IMR-90 (cell line): ENCODE measurements around the gene TAF8. TPM values are rescaled to one million over a fixed set of nuclear protein-coding genes. Genes with fewer than 3 reads are reported as not detected.

Experiments
- ATAC-seq: fragments of 200-7000 bp; cut with Tn5 transposase; 2 replicates; pipeline ENCODE4 v1.9.1; 2020; ENCODE audit warnings: low read depth, mild to moderate bottlenecking, moderate library complexity
- BruUV-seq: library from RNA; stranded (reverse); fragments of 400-500 nt; replicated peaks from 2 replicates; lab custom pipeline; 2021; lab: Mats Ljungman, UMichigan
- CTCF ChIA-PET: fragments of 300-600 bp; formaldehyde crosslinking; extraction: SDS; loops from one replicate; lab custom pipeline; 2021; ENCODE audit warnings: antibody characterized with exemption; lab: Yijun Ruan, JAX
- POLR2A ChIA-PET: fragments of 300-600 bp; sonication (Branson Sonifier 250); formaldehyde crosslinking; loops from one replicate; lab custom pipeline; 2022; ENCODE audit warnings: antibody characterized with exemption; ENCODE audit not compliant: unreplicated experiment; lab: Charles Lee
- DNase-seq: peaks from one replicate; pipeline ENCODE4 v3.0.0; 2013
- H2AFZ ChIP-seq: replicated peaks from 2 replicates; pipeline ENCODE3; 2013; ENCODE audit warnings: low read length, mild to moderate bottlenecking; ENCODE audit not compliant: poor library complexity
- H2AK5ac ChIP-seq: 2 replicates; pipeline ENCODE4 v1.6.1; 2013; ENCODE audit warnings: low read depth, low read length, inconsistent platforms
- H2AK9ac ChIP-seq: replicated peaks from 2 replicates; pipeline ENCODE3; 2013; ENCODE audit warnings: mild to moderate bottlenecking, low read depth, low read length, moderate library complexity; ENCODE audit not compliant: poor library complexity
- H2BK120ac ChIP-seq: 2 replicates; pipeline ENCODE4 v1.6.1; 2013; ENCODE audit warnings: low read depth, low read length, inconsistent platforms
- H2BK15ac ChIP-seq: 3 replicates; pipeline ENCODE4 v1.6.1; 2013; ENCODE audit warnings: low read depth, low read length, inconsistent platforms
- H2BK20ac ChIP-seq: 2 replicates; pipeline ENCODE4 v1.6.1; 2013; ENCODE audit warnings: low read depth, mild to moderate bottlenecking, inconsistent platforms, low read length, moderate library complexity
- H2BK5ac ChIP-seq: 2 replicates; pipeline ENCODE4 v1.6.1; 2013; ENCODE audit warnings: mild to moderate bottlenecking, low read depth, low read length, inconsistent platforms; ENCODE audit not compliant: poor library complexity, severe bottlenecking
- H3K14ac ChIP-seq: replicated peaks from 2 replicates; pipeline ENCODE4 v1.6.1; 2013; ENCODE audit warnings: low read depth, low read length, inconsistent platforms
- H3K18ac ChIP-seq: 2 replicates; pipeline ENCODE4 v1.6.1; 2013; ENCODE audit warnings: low read depth, low read length, control low read depth
- H3K23ac ChIP-seq: 2 replicates; pipeline ENCODE4 v1.6.1; 2013; ENCODE audit warnings: low read depth, low read length, inconsistent platforms
- H3K27ac ChIP-seq: 2 replicates; pipeline ENCODE4 v1.5.1; 2013; ENCODE audit warnings: mild to moderate bottlenecking, control low read depth, low read length; ENCODE audit not compliant: insufficient read depth
- H3K27me3 ChIP-seq: 2 replicates; pipeline ENCODE4 v1.6.1; 2013; ENCODE audit warnings: low read length; ENCODE audit not compliant: control insufficient read depth, insufficient read depth
- H3K36me3 ChIP-seq: 2 replicates; pipeline ENCODE4 v1.6.1; 2013; ENCODE audit warnings: low read length, mixed read lengths; ENCODE audit not compliant: control insufficient read depth, insufficient read depth
- H3K4ac ChIP-seq: 2 replicates; pipeline ENCODE4 v1.6.1; 2013; ENCODE audit warnings: low read depth, low read length, inconsistent platforms
- H3K4me1 ChIP-seq: 2 replicates; pipeline ENCODE4 v1.6.1; 2013; ENCODE audit warnings: low read length, mixed read lengths; ENCODE audit not compliant: control insufficient read depth, insufficient read depth
- H3K4me2 ChIP-seq: 2 replicates; pipeline ENCODE4 v1.6.1; 2013; ENCODE audit warnings: low read depth, mild to moderate bottlenecking, control low read depth, low read length, moderate library complexity
- H3K4me3 ChIP-seq: 2 replicates; pipeline ENCODE4 v1.5.1; 2013; ENCODE audit warnings: low read depth, mild to moderate bottlenecking, control low read depth, low read length, moderate library complexity; ENCODE audit not compliant: insufficient read depth
- H3K56ac ChIP-seq: 2 replicates; pipeline ENCODE4 v1.6.1; 2013; ENCODE audit warnings: low read length, inconsistent platforms; ENCODE audit not compliant: insufficient read depth; ENCODE audit errors: extremely low read depth
- H3K79me1 ChIP-seq, 2 experiments: 2 replicates each; pipeline ENCODE4 v1.6.1; 2013; ENCODE audit warnings: low read length in 2 of 2, inconsistent platforms in 1 of 2, low read depth in 1 of 2
- H3K9ac ChIP-seq: 2 replicates; pipeline ENCODE4 v1.6.1; 2013; ENCODE audit warnings: low read depth, low read length, control low read depth
- H3K9me1 ChIP-seq: 2 replicates; pipeline ENCODE4 v1.6.1; 2013; ENCODE audit warnings: low read length, inconsistent platforms; ENCODE audit not compliant: insufficient read depth
- H3K9me3 ChIP-seq: 2 replicates; pipeline ENCODE4 v1.6.1; 2013; ENCODE audit warnings: low read length; ENCODE audit not compliant: control insufficient read depth, insufficient read depth
- H4K20me1 ChIP-seq: 2 replicates; pipeline ENCODE4 v1.6.1; 2013; ENCODE audit warnings: low read length, inconsistent platforms; ENCODE audit not compliant: insufficient read depth
- H4K5ac ChIP-seq: 2 replicates; pipeline ENCODE4 v1.6.1; 2013; ENCODE audit warnings: mild to moderate bottlenecking, low read depth, low read length, control low read depth
- H4K8ac ChIP-seq, 2 experiments: 2 replicates each; pipeline ENCODE4 v1.6.1; 2013; ENCODE audit warnings: low read depth in 2 of 2, low read length in 2 of 2, control low read depth in 1 of 2, inconsistent platforms in 1 of 2
- H4K91ac ChIP-seq: 2 replicates; pipeline ENCODE4 v1.6.1; 2013; ENCODE audit warnings: low read depth, low read length, inconsistent platforms; ENCODE audit not compliant: insufficient read depth
- BHLHE40 ChIP-seq: fragments of 150-350 bp; IDR thresholded peaks from 2 replicates; pipeline ENCODE4 v1.6.1; 2016; ENCODE audit warnings: mild to moderate bottlenecking, low read depth, low read length
- CEBPB ChIP-seq: IDR thresholded peaks from 2 replicates; pipeline ENCODE4 v1.6.1; 2012; ENCODE audit warnings: low read depth, low read length, improper control_type of control experiment
- CHD1 ChIP-seq: IDR thresholded peaks from 2 replicates; pipeline ENCODE4 v1.6.1; 2012; ENCODE audit warnings: low read depth, low read length, improper control_type of control experiment
- CTCF ChIP-seq: conservative IDR thresholded peaks from 2 replicates; pipeline ENCODE4 v1.5.1; 2012; ENCODE audit warnings: mild to moderate bottlenecking, low read depth, low read length, improper control_type of control experiment
- ELK1 ChIP-seq: fragments of 150-350 bp; IDR thresholded peaks from 2 replicates; pipeline ENCODE4 v1.6.1; 2016; ENCODE audit warnings: low read depth, mild to moderate bottlenecking, low read length, moderate library complexity, borderline replicate concordance
- FOS ChIP-seq: fragments of 150-350 bp; IDR thresholded peaks from 2 replicates; pipeline ENCODE4 v1.6.1; 2016; ENCODE audit warnings: low read depth, low read length
- MAFK ChIP-seq: IDR thresholded peaks from 2 replicates; pipeline ENCODE4 v1.6.1; 2012; ENCODE audit warnings: low read depth, low read length, improper control_type of control experiment
- MAZ ChIP-seq: IDR thresholded peaks from 2 replicates; pipeline ENCODE4 v1.6.1; 2012; ENCODE audit warnings: low read depth, mild to moderate bottlenecking, low read length, improper control_type of control experiment, moderate library complexity, borderline replicate concordance
- MXI1 ChIP-seq: IDR thresholded peaks from 2 replicates; pipeline ENCODE4 v1.6.1; 2012; ENCODE audit warnings: low read depth, mild to moderate bottlenecking, low read length, moderate library complexity, borderline replicate concordance
- NFE2L2 ChIP-seq: fragments of 150-350 bp; IDR thresholded peaks from 2 replicates; pipeline ENCODE4 v1.6.1; 2016; ENCODE audit warnings: low read depth, mild to moderate bottlenecking, low read length
- POLR2A ChIP-seq: IDR thresholded peaks from 2 replicates; pipeline ENCODE4 v1.6.1; 2012; ENCODE audit warnings: mild to moderate bottlenecking, low read depth, low read length
- RAD21 ChIP-seq: IDR thresholded peaks from 2 replicates; pipeline ENCODE4 v1.6.1; 2012; ENCODE audit warnings: low read length, improper control_type of control experiment
- RCOR1 ChIP-seq: IDR thresholded peaks from 2 replicates; pipeline ENCODE4 v1.6.1; 2012; ENCODE audit warnings: mild to moderate bottlenecking, low read length, improper control_type of control experiment; ENCODE audit not compliant: insufficient replicate concordance
- RFX5 ChIP-seq: IDR thresholded peaks from 2 replicates; pipeline ENCODE4 v1.8.0; 2012; ENCODE audit warnings: low read depth, mild to moderate bottlenecking, low read length, moderate library complexity
- SMC3 ChIP-seq: fragments of 150-350 bp; IDR thresholded peaks from 2 replicates; pipeline ENCODE4 v1.6.1; 2016; ENCODE audit warnings: low read depth, mild to moderate bottlenecking, antibody characterized with exemption, low read length, moderate library complexity
- USF2 ChIP-seq: fragments of 150-350 bp; IDR thresholded peaks from 2 replicates; pipeline ENCODE4 v1.6.1; 2017; ENCODE audit warnings: mild to moderate bottlenecking, antibody characterized with exemption, low read length, low read depth
- WGBS, 2 experiments: methylation state at CpG; one replicate each; pipeline versions ENCODE4 v1.1.5 to v1.1.7; 2013; ENCODE audit warnings: missing lambda C conversion rate in 2 of 2; ENCODE audit not compliant: insufficient read length in 1 of 2; ENCODE audit errors: extremely low coverage in 2 of 2; 5-methylcytosine and 5-hydroxymethylcytosine counted together
- dilution Hi-C: fragments of 300-500 bp; cut with HindIII; formaldehyde crosslinking; loops from one replicate; pipeline ENCODE4 v1.14.3; 2018; ENCODE audit warnings: low sequenced_read_pairs; ENCODE audit not compliant: unreplicated experiment
- in situ Hi-C: fragments of 300-500 bp; cut with MboI; formaldehyde crosslinking; loops from 3 replicates; pipeline ENCODE4 v1.14.3; 2019; ENCODE audit warnings: low sequenced_read_pairs, inconsistent platforms, mixed read lengths
- intact Hi-C: fragments of 100-400 bp; cut with micrococcal nuclease; formaldehyde crosslinking; loops from 2 replicates; pipeline ENCODE4 v1.10.0; 2022
- polyA plus RNA-seq, 3 experiments: library from polyadenylated mRNA; depleted of rRNA; stranded (reverse); fragments of >200 nt; gene quantifications; 2 replicates each; pipeline ENCODE4 v1.2.3, GENCODE V29; 2012; ENCODE audit warnings: low replicate concordance in 1 of 3
- total RNA-seq: library from RNA; depleted of rRNA; stranded (reverse); fragments of >200 nt; gene quantifications from 2 replicates; pipeline ENCODE4 v1.2.3, GENCODE V29; 2012

The TAF8 gene
- total and polyA plus RNA-seq, 2 of the 4 experiments (the other 2 are of a cell fraction): 14.3 to 22.8 TPM

- in situ Hi-C loops: no loop called here
- H3K9me1 ChIP-seq: peaks cover 10% of the 10 kb centered on the region; the same call in 1 of the 2 replicates
- intact Hi-C loops: no loop called here
Observed at GRCh38 chr6:42029881-42030280, 20.4 kb upstream of the TAF8 start.

More at GRCh38 chr6:42029881-42030280, 20.4 kb upstream of the TAF8 start:
- Histone ChIP-seq H3K36me3 (no peaks in the 10 kb centered on the region), H3K4me1 (peaks cover 9% of the 10 kb centered on the region; the same call in 1 of the 2 replicates), H2AK9ac (no peak overlapping the region), H2AK5ac (0 out of 2 replicates have a peak overlapping the region, but pooled peaks have one; percentile 21), H3K9me3 (no peaks in the 10 kb centered on the region), H3K23ac (no peak overlapping the region), H4K8ac (no peak overlapping the region), H3K9ac (no peak overlapping the region), H2BK5ac (no peak overlapping the region), H4K20me1 (no peaks in the 10 kb centered on the region; the same call in 1 of the 2 replicates), H3K4ac (no peak overlapping the region), H3K18ac (no peak overlapping the region), H3K27ac (no peak overlapping the region), H3K4me2 (no peak overlapping the region), H3K56ac (no peak overlapping the region), H3K4me3 (no peak overlapping the region), H3K14ac (no peak overlapping the region), H3K27me3 (no peaks in the 10 kb centered on the region), H4K91ac (no peak overlapping the region), H4K5ac (no peak overlapping the region), H2AFZ (peak overlapping the region; percentile 21), H2BK20ac (no peak overlapping the region), H3K79me1 (no peaks in the 10 kb centered on the region), H2BK15ac (no peak overlapping the region), H2BK120ac (no peak overlapping the region; the same call in 1 of the 2 replicates)
- DNase-seq (no peak), ATAC-seq (no peak)
- BruUV-seq: no TSS peak
- ChIA-PET CTCF (no interaction called here), POLR2A (no interaction called here)
- WGBS, 2 experiments: 73% methylated on average over 2 of the region's 3 CpGs; no CpG with 5 or more reads in 1 of the 2 experiments
- no peak for TF ChIP-seq MAFK
- TF ChIP-seq CTCF: no peak
- no peak for TF ChIP-seq NFE2L2
- TF ChIP-seq MXI1: no peak
- TF ChIP-seq MAZ: no peak
- TF ChIP-seq RCOR1: no peak
- TF ChIP-seq RAD21: no peak
- TF ChIP-seq POLR2A: no peak
- TF ChIP-seq USF2: no peak
- TF ChIP-seq BHLHE40: no peak
- TF ChIP-seq CEBPB: no peak
- TF ChIP-seq ELK1: no peak
- TF ChIP-seq CHD1: no peak
- TF ChIP-seq RFX5: no peak
- TF ChIP-seq FOS: no peak
- no peak for TF ChIP-seq SMC3
- dilution Hi-C loops: no loop called here
